Progenitor cell of endocrine pancreas (in vitro differentiated cells): Measurements from ENCODE around the gene CST7. TPM values are rescaled to one million over a fixed set of nuclear protein-coding genes. Genes with fewer than 3 reads are reported as not detected.

Experiments used
- DNase-seq: peaks from one replicate; pipeline ENCODE4 v3.0.0; 2021; ENCODE audit warnings: low spot score; ENCODE audit not compliant: unreplicated experiment
- H3K27ac Mint-ChIP-seq: 2 replicates; pipeline ENCODE4 v1.8.0; 2021; ENCODE audit warnings: mild to moderate bottlenecking, moderate library complexity, mixed read lengths
- H3K27me3 Mint-ChIP-seq: 2 replicates; pipeline ENCODE4 v1.8.0; 2021; ENCODE audit warnings: mixed read lengths
- H3K36me3 Mint-ChIP-seq: 2 replicates; pipeline ENCODE4 v1.8.0; 2022; ENCODE audit warnings: mixed read lengths; ENCODE audit not compliant: insufficient read depth
- H3K4me1 Mint-ChIP-seq: 2 replicates; pipeline ENCODE4 v1.8.0; 2021; ENCODE audit warnings: low read depth, mixed read lengths
- H3K4me3 Mint-ChIP-seq: 2 replicates; pipeline ENCODE4 v1.8.0; 2021; ENCODE audit warnings: low read depth, mild to moderate bottlenecking, moderate library complexity, mixed read lengths
- H3K9me3 Mint-ChIP-seq: 2 replicates; pipeline ENCODE4 v1.8.0; 2021; ENCODE audit warnings: low read depth, mixed read lengths
- CTCF ChIP-seq: fragments of 200-600 bp; sonication (generic); IDR thresholded peaks from one replicate; pipeline ENCODE4 v1.5.0; 2021; ENCODE audit warnings: antibody characterized with exemption, mild to moderate bottlenecking; ENCODE audit not compliant: unreplicated experiment
- long read RNA-seq: library from polyadenylated mRNA; unstranded; transcript quantifications from one replicate; pipeline ENCODE4 v2.0.0, GENCODE V29; 2020
- total RNA-seq: library from RNA; stranded (reverse); gene quantifications from 2 replicates; pipeline ENCODE4 v1.2.1, GENCODE V29; 2021

CST7 gene
- total RNA-seq, result not detected in 2 replicates
- long read RNA-seq, result 0 reads

GRCh38 chr20:24948939-24949679 lies at the start of gene CST7:
TSS of gene CST7 (plus strand) at chr20:24949269. CDS start at chr20:24949506, 237 bp downstream.
- Mint-ChIP-seq H3K27me3 (peaks cover 4% of the 10 kb centered on the region), H3K9me3 (peaks cover 22% of the 10 kb centered on the region), H3K36me3 (no peaks in the 10 kb centered on the region), H3K4me1 (no peaks in the 10 kb centered on the region), H3K4me3 (no peak within 1 kb of the TSS), H3K27ac (no peak within 1 kb of the TSS)
- DNase-seq, result no peak
- no peak for TF ChIP-seq CTCF

GRCh38 chr20:24906806-24907205 lies 42.3 kb upstream of the CST7 start:
- no peak for DNase-seq
- Mint-ChIP-seq H3K4me1 (no peaks in the 10 kb centered on the region), H3K9me3 (peaks cover 5% of the 10 kb centered on the region), H3K36me3 (no peaks in the 10 kb centered on the region), H3K27me3 (no peaks in the 10 kb centered on the region), H3K4me3 (no peak overlapping the region), H3K27ac (no peak overlapping the region)
- no peak for TF ChIP-seq CTCF

GRCh38 chr20:24908642-24909041 lies 40.4 kb upstream of the CST7 start:
- DNase-seq, result no peak
- no peaks in the 10 kb centered on the region for H3K36me3 Mint-ChIP-seq
- no peaks in the 10 kb centered on the region for H3K4me1 Mint-ChIP-seq
- peaks cover 5% of the 10 kb centered on the region for H3K9me3 Mint-ChIP-seq
- peaks cover 3% of the 10 kb centered on the region for H3K27me3 Mint-ChIP-seq
- no peak overlapping the region for H3K27ac Mint-ChIP-seq
- no peak overlapping the region for H3K4me3 Mint-ChIP-seq
- no peak for TF ChIP-seq CTCF

GRCh38 chr20:24909086-24909780 lies 39.8 kb upstream of the CST7 start:
- no peak for DNase-seq
- Mint-ChIP-seq H3K27ac (no peak overlapping the region), H3K36me3 (no peaks in the 10 kb centered on the region), H3K9me3 (peaks cover 5% of the 10 kb centered on the region), H3K4me3 (no peak overlapping the region), H3K27me3 (peaks cover 3% of the 10 kb centered on the region), H3K4me1 (no peaks in the 10 kb centered on the region)
- TF ChIP-seq CTCF, result no peak

- H3K9me3 Mint-ChIP-seq, result peaks cover 5% of the 10 kb centered on the region
- no peak overlapping the region for H3K27ac Mint-ChIP-seq
- H3K4me3 Mint-ChIP-seq, result no peak overlapping the region
- H3K4me1 Mint-ChIP-seq, result no peaks in the 10 kb centered on the region
- H3K27me3 Mint-ChIP-seq, result peaks cover 3% of the 10 kb centered on the region
- H3K36me3 Mint-ChIP-seq, result no peaks in the 10 kb centered on the region
- no peak for DNase-seq
- TF ChIP-seq CTCF, result no peak
Measured at GRCh38 chr20:24909861-24910260, 39.2 kb upstream of the CST7 start.
